ENCODE measurements around the gene MAMLD1.

MAMLD1 gene

GRCh38 chrX:150504397-150505182 is 141.5 kb downstream of the MAMLD1 start:
- no peak for DNase-seq

GRCh38 chrX:150506020-150506419 is 142.9 kb downstream of the MAMLD1 start:
- no peak for DNase-seq

GRCh38 chrX:150506486-150506885 is 143.4 kb downstream of the MAMLD1 start:
- no peak for DNase-seq

GRCh38 chrX:150507251-150507856 is 144.2 kb downstream of the MAMLD1 start:
- no peak for DNase-seq

GRCh38 chrX:150508018-150508417 is 144.9 kb downstream of the MAMLD1 start:
- no peak for DNase-seq

- DNase-seq = no peak
Measured at GRCh38 chrX:150508451-150509367, 145.6 kb downstream of the MAMLD1 start.

- DNase-seq = no peak
Measured at GRCh38 chrX:150509703-150510102, 146.6 kb downstream of the MAMLD1 start.

GRCh38 chrX:150512461-150512901 is 149.4 kb downstream of the MAMLD1 start:
- no peak for DNase-seq

GRCh38 chrX:150513544-150513943 is 150.4 kb downstream of the MAMLD1 start:
- no peak for DNase-seq

GRCh38 chrX:150514462-150514861 is 151.3 kb downstream of the MAMLD1 start:
- no peak for DNase-seq

- no peak for DNase-seq
Measured at GRCh38 chrX:150515801-150516200, 152.7 kb downstream of the MAMLD1 start.

GRCh38 chrX:150517303-150517910 is 154.3 kb downstream of the MAMLD1 start:
- DNase-seq = no peak

- DNase-seq = no peak
Measured at GRCh38 chrX:150522494-150522893, 159.4 kb downstream of the MAMLD1 start.

GRCh38 chrX:150525061-150525919 is 162.2 kb downstream of the MAMLD1 start:
- no peak for DNase-seq

GRCh38 chrX:150526692-150527091 is 163.6 kb downstream of the MAMLD1 start:
- no peak for DNase-seq

GRCh38 chrX:150527108-150527507 is 164.0 kb downstream of the MAMLD1 start:
- DNase-seq = no peak

GRCh38 chrX:150529587-150529986 is 166.5 kb downstream of the MAMLD1 start:
- DNase-seq = no peak

GRCh38 chrX:150530821-150531220 is 167.7 kb downstream of the MAMLD1 start:
- DNase-seq = no peak

GRCh38 chrX:150531467-150531866 is 168.3 kb downstream of the MAMLD1 start:
- no peak for DNase-seq

GRCh38 chrX:150533863-150534262 is 170.7 kb downstream of the MAMLD1 start:
- DNase-seq = no peak

GRCh38 chrX:150536455-150537116 is 173.5 kb downstream of the MAMLD1 start:
- no peak for DNase-seq
